ENCODE results near the gene IFNG-AS1.

Gene IFNG-AS1

GRCh38 chr12:68012712-68013111, 23.5 kb downstream of the IFNG-AS1 start:
- Histone ChIP-seq H3K36me3 (ENCODE audit: insufficient read depth, low read length) (no peaks in the 10 kb centered on the region), H3K27ac (ENCODE audit: low read depth, low read length) (no peak overlapping the region), H3K79me2 (ENCODE audit: control insufficient read depth, insufficient read depth, low read length, unreplicated experiment) (no peaks in the 10 kb centered on the region), H3K4me1 (ENCODE audit: control insufficient read depth, insufficient read depth, low read length, unreplicated experiment) (peaks cover 27% of the 10 kb centered on the region), H2AFZ (ENCODE audit: low read length, unreplicated experiment) (no peak overlapping the region), H3K4me3 (ENCODE audit: low read depth, low read length) (no peak overlapping the region), H3K27me3 (ENCODE audit: insufficient read depth, low read length) (no peaks in the 10 kb centered on the region)

- Histone ChIP-seq H3K27me3 (ENCODE audit: insufficient read depth, low read length) (no peaks in the 10 kb centered on the region), H3K27ac (ENCODE audit: low read depth, low read length) (no peak overlapping the region), H3K79me2 (ENCODE audit: control insufficient read depth, insufficient read depth, low read length, unreplicated experiment) (no peaks in the 10 kb centered on the region), H2AFZ (ENCODE audit: low read length, unreplicated experiment) (no peak overlapping the region), H3K4me1 (ENCODE audit: control insufficient read depth, insufficient read depth, low read length, unreplicated experiment) (peaks cover 27% of the 10 kb centered on the region), H3K36me3 (ENCODE audit: insufficient read depth, low read length) (no peaks in the 10 kb centered on the region), H3K4me3 (ENCODE audit: low read depth, low read length) (no peak overlapping the region)
Measured at GRCh38 chr12:68013181-68013580, 23.9 kb downstream of the IFNG-AS1 start.

- Histone ChIP-seq H3K4me3 (ENCODE audit: low read depth, low read length) (no peak overlapping the region), H3K4me1 (ENCODE audit: control insufficient read depth, insufficient read depth, low read length, unreplicated experiment) (peaks cover 21% of the 10 kb centered on the region), H3K27ac (ENCODE audit: low read depth, low read length) (no peak overlapping the region), H3K36me3 (ENCODE audit: insufficient read depth, low read length) (no peaks in the 10 kb centered on the region), H3K79me2 (ENCODE audit: control insufficient read depth, insufficient read depth, low read length, unreplicated experiment) (no peaks in the 10 kb centered on the region), H2AFZ (ENCODE audit: low read length, unreplicated experiment) (no peak overlapping the region), H3K27me3 (ENCODE audit: insufficient read depth, low read length) (no peaks in the 10 kb centered on the region)
Measured at GRCh38 chr12:68016136-68016535, 26.9 kb downstream of the IFNG-AS1 start.

GRCh38 chr12:68018315-68018714, 29.1 kb downstream of the IFNG-AS1 start:
- Histone ChIP-seq H2AFZ (ENCODE audit: low read length, unreplicated experiment) (no peak overlapping the region), H3K79me2 (ENCODE audit: control insufficient read depth, insufficient read depth, low read length, unreplicated experiment) (no peaks in the 10 kb centered on the region), H3K4me1 (ENCODE audit: control insufficient read depth, insufficient read depth, low read length, unreplicated experiment) (peaks cover 2% of the 10 kb centered on the region), H3K27me3 (ENCODE audit: insufficient read depth, low read length) (no peaks in the 10 kb centered on the region), H3K27ac (ENCODE audit: low read depth, low read length) (no peak overlapping the region), H3K4me3 (ENCODE audit: low read depth, low read length) (no peak overlapping the region), H3K36me3 (ENCODE audit: insufficient read depth, low read length) (no peaks in the 10 kb centered on the region)

GRCh38 chr12:68020049-68020448, 30.8 kb downstream of the IFNG-AS1 start:
- H3K4me1 ChIP-seq (ENCODE audit: control insufficient read depth, insufficient read depth, low read length, unreplicated experiment), result no peaks in the 10 kb centered on the region
- H3K79me2 ChIP-seq (ENCODE audit: control insufficient read depth, insufficient read depth, low read length, unreplicated experiment), result no peaks in the 10 kb centered on the region
- H3K36me3 ChIP-seq (ENCODE audit: insufficient read depth, low read length), result no peaks in the 10 kb centered on the region
- no peak overlapping the region for H3K4me3 ChIP-seq (ENCODE audit: low read depth, low read length)
- H3K27ac ChIP-seq (ENCODE audit: low read depth, low read length), result no peak overlapping the region
- H3K27me3 ChIP-seq (ENCODE audit: insufficient read depth, low read length), result no peaks in the 10 kb centered on the region
- H2AFZ ChIP-seq (ENCODE audit: low read length, unreplicated experiment), result no peak overlapping the region

GRCh38 chr12:68020699-68021098, 31.5 kb downstream of the IFNG-AS1 start:
- H3K4me1 ChIP-seq (ENCODE audit: control insufficient read depth, insufficient read depth, low read length, unreplicated experiment), result no peaks in the 10 kb centered on the region
- H3K79me2 ChIP-seq (ENCODE audit: control insufficient read depth, insufficient read depth, low read length, unreplicated experiment), result no peaks in the 10 kb centered on the region
- H3K27me3 ChIP-seq (ENCODE audit: insufficient read depth, low read length), result no peaks in the 10 kb centered on the region
- no peak overlapping the region for H2AFZ ChIP-seq (ENCODE audit: low read length, unreplicated experiment)
- H3K27ac ChIP-seq (ENCODE audit: low read depth, low read length), result no peak overlapping the region
- no peak overlapping the region for H3K4me3 ChIP-seq (ENCODE audit: low read depth, low read length)
- H3K36me3 ChIP-seq (ENCODE audit: insufficient read depth, low read length), result no peaks in the 10 kb centered on the region

GRCh38 chr12:68028647-68029046, 39.4 kb downstream of the IFNG-AS1 start:
- Histone ChIP-seq H3K79me2 (ENCODE audit: control insufficient read depth, insufficient read depth, low read length, unreplicated experiment) (no peaks in the 10 kb centered on the region), H3K36me3 (ENCODE audit: insufficient read depth, low read length) (no peaks in the 10 kb centered on the region), H2AFZ (ENCODE audit: low read length, unreplicated experiment) (no peak overlapping the region), H3K27ac (ENCODE audit: low read depth, low read length) (no peak overlapping the region), H3K4me3 (ENCODE audit: low read depth, low read length) (no peak overlapping the region), H3K4me1 (ENCODE audit: control insufficient read depth, insufficient read depth, low read length, unreplicated experiment) (no peaks in the 10 kb centered on the region), H3K27me3 (ENCODE audit: insufficient read depth, low read length) (no peaks in the 10 kb centered on the region)

GRCh38 chr12:68030248-68030647, 41.0 kb downstream of the IFNG-AS1 start:
- H2AFZ ChIP-seq (ENCODE audit: low read length, unreplicated experiment), result no peak overlapping the region
- no peak overlapping the region for H3K27ac ChIP-seq (ENCODE audit: low read depth, low read length)
- no peaks in the 10 kb centered on the region; the same call in 1 of the 2 replicates for H3K27me3 ChIP-seq (ENCODE audit: insufficient read depth, low read length)
- no peaks in the 10 kb centered on the region for H3K4me1 ChIP-seq (ENCODE audit: control insufficient read depth, insufficient read depth, low read length, unreplicated experiment)
- no peak overlapping the region for H3K4me3 ChIP-seq (ENCODE audit: low read depth, low read length)
- no peaks in the 10 kb centered on the region for H3K36me3 ChIP-seq (ENCODE audit: insufficient read depth, low read length)
- no peaks in the 10 kb centered on the region for H3K79me2 ChIP-seq (ENCODE audit: control insufficient read depth, insufficient read depth, low read length, unreplicated experiment)

GRCh38 chr12:68031174-68031573, 41.9 kb downstream of the IFNG-AS1 start:
- H2AFZ ChIP-seq (ENCODE audit: low read length, unreplicated experiment), result no peak overlapping the region
- H3K36me3 ChIP-seq (ENCODE audit: insufficient read depth, low read length), result no peaks in the 10 kb centered on the region
- no peak overlapping the region for H3K27ac ChIP-seq (ENCODE audit: low read depth, low read length)

GRCh38 chr12:68031881-68032739, 42.9 kb downstream of the IFNG-AS1 start:
- H3K4me3 ChIP-seq (ENCODE audit: low read depth, low read length), result no peak overlapping the region
- H3K4me1 ChIP-seq (ENCODE audit: control insufficient read depth, insufficient read depth, low read length, unreplicated experiment), result no peaks in the 10 kb centered on the region
- H3K27me3 ChIP-seq (ENCODE audit: insufficient read depth, low read length), result no peaks in the 10 kb centered on the region; the same call in 1 of the 2 replicates
- H3K36me3 ChIP-seq (ENCODE audit: insufficient read depth, low read length), result no peaks in the 10 kb centered on the region
- no peak overlapping the region for H3K27ac ChIP-seq (ENCODE audit: low read depth, low read length)
- no peak overlapping the region for H2AFZ ChIP-seq (ENCODE audit: low read length, unreplicated experiment)
- no peaks in the 10 kb centered on the region for H3K79me2 ChIP-seq (ENCODE audit: control insufficient read depth, insufficient read depth, low read length, unreplicated experiment)

More at GRCh38 chr12:68031174-68031573, 41.9 kb downstream of the IFNG-AS1 start:
- no peaks in the 10 kb centered on the region; the same call in 1 of the 2 replicates for H3K27me3 ChIP-seq (ENCODE audit: insufficient read depth, low read length)
- H3K79me2 ChIP-seq (ENCODE audit: control insufficient read depth, insufficient read depth, low read length, unreplicated experiment), result no peaks in the 10 kb centered on the region
- H3K4me1 ChIP-seq (ENCODE audit: control insufficient read depth, insufficient read depth, low read length, unreplicated experiment), result no peaks in the 10 kb centered on the region
- no peak overlapping the region for H3K4me3 ChIP-seq (ENCODE audit: low read depth, low read length)

GRCh38 chr12:68034567-68034966, 45.3 kb downstream of the IFNG-AS1 start:
- no peaks in the 10 kb centered on the region for H3K79me2 ChIP-seq (ENCODE audit: control insufficient read depth, insufficient read depth, low read length, unreplicated experiment)
- H3K27me3 ChIP-seq (ENCODE audit: insufficient read depth, low read length), result peaks cover 4% of the 10 kb centered on the region; the same call in 1 of the 2 replicates
- no peaks in the 10 kb centered on the region for H3K4me1 ChIP-seq (ENCODE audit: control insufficient read depth, insufficient read depth, low read length, unreplicated experiment)
- H3K27ac ChIP-seq (ENCODE audit: low read depth, low read length), result no peak overlapping the region
- no peak overlapping the region for H3K4me3 ChIP-seq (ENCODE audit: low read depth, low read length)
- no peaks in the 10 kb centered on the region for H3K36me3 ChIP-seq (ENCODE audit: insufficient read depth, low read length)
- no peak overlapping the region for H2AFZ ChIP-seq (ENCODE audit: low read length, unreplicated experiment)

Data from ACC112 (cell line).